H1 (cell line): ENCODE data around the gene CREBL2. TPM values are rescaled to one million over a fixed set of nuclear protein-coding genes. Genes with fewer than 3 reads are reported as not detected.

Experiments used
- CTCF ChIA-PET: fragments of 300-600 bp; sonication (Branson Sonifier 250); formaldehyde crosslinking; loops from one replicate; lab custom pipeline; 2021; ENCODE audit not compliant: partially characterized antibody; lab: Charles Lee
- POLR2A ChIA-PET: fragments of 300-600 bp; sonication (Branson Sonifier 250); formaldehyde crosslinking; loops from one replicate; lab custom pipeline; 2021; ENCODE audit warnings: inconsistent platforms; ENCODE audit not compliant: partially characterized antibody; lab: Charles Lee
- DNase-seq, 2 experiments: peaks; one replicate each; pipeline versions ENCODE4 v3.0.0 to v3.0.0-alpha.2; 2010 to 2022; ENCODE audit warnings: low spot score in 2 of 2, low read depth in 1 of 2, mixed read lengths in 1 of 2
- FAIRE-seq: peaks from 2 replicates; lab custom pipeline; 2011; peaks lifted over from hg19 to GRCh38; lab: Jason Lieb, UNC
- H2AFZ ChIP-seq: 2 replicates; pipeline ENCODE4 v1.8.1; 2012; ENCODE audit warnings: low read length, inconsistent platforms
- H2AK5ac ChIP-seq: 2 replicates; pipeline ENCODE4 v1.6.1; 2013; ENCODE audit warnings: low read depth, low read length
- H2BK120ac ChIP-seq: replicated peaks from 2 replicates; pipeline ENCODE3; 2013; ENCODE audit warnings: low read depth, low read length, inconsistent platforms
- H2BK12ac ChIP-seq: 2 replicates; pipeline ENCODE4 v1.6.1; 2013; ENCODE audit warnings: low read depth, low read length
- H2BK15ac ChIP-seq: 2 replicates; pipeline ENCODE4 v1.6.1; 2013; ENCODE audit warnings: low read length
- H2BK20ac ChIP-seq: 2 replicates; pipeline ENCODE4 v1.6.1; 2013; ENCODE audit warnings: low read length
- H2BK5ac ChIP-seq: 2 replicates; pipeline ENCODE4 v1.6.1; 2013; ENCODE audit warnings: low read depth, low read length
- H3K14ac ChIP-seq: 2 replicates; pipeline ENCODE4 v1.6.1; 2013; ENCODE audit warnings: inconsistent platforms; ENCODE audit not compliant: insufficient read length
- H3K18ac ChIP-seq: 2 replicates; pipeline ENCODE4 v1.6.1; 2013; ENCODE audit warnings: low read length; ENCODE audit errors: extremely low read depth
- H3K23ac ChIP-seq: 2 replicates; pipeline ENCODE4 v1.6.1; 2013; ENCODE audit warnings: inconsistent platforms; ENCODE audit not compliant: insufficient read length
- H3K23me2 ChIP-seq: 2 replicates; pipeline ENCODE4 v1.6.1; 2013; ENCODE audit warnings: low read depth, low read length
- H3K27ac ChIP-seq: 2 replicates; pipeline ENCODE4 v1.6.1; 2011; ENCODE audit warnings: low read depth, low read length, inconsistent platforms
- H3K27me3 ChIP-seq, 4 experiments: replicated peaks in 1 of 4; 1 replicate in 1 of 4; 2 replicates in 3 of 4; pipeline versions ENCODE4 v1.6.1 to v1.8.1; 2011 to 2013; ENCODE audit warnings: low read length in 3 of 4, mild to moderate bottlenecking in 3 of 4, inconsistent platforms in 2 of 4, mixed read lengths in 2 of 4, moderate library complexity in 1 of 4; ENCODE audit not compliant: control insufficient read depth in 3 of 4, insufficient read depth in 3 of 4; ENCODE audit errors: extremely low read depth in 1 of 4
- H3K36me3 ChIP-seq, 4 experiments: 2 replicates each; pipeline versions ENCODE4 v1.6.1 to v1.8.1; 2011 to 2013; ENCODE audit warnings: mild to moderate bottlenecking in 4 of 4, low read length in 3 of 4, moderate library complexity in 2 of 4, control low read depth in 1 of 4, inconsistent platforms in 1 of 4; ENCODE audit not compliant: insufficient read depth in 4 of 4, control insufficient read depth in 2 of 4
- H3K4ac ChIP-seq: replicated peaks from 2 replicates; pipeline ENCODE3; 2013; ENCODE audit warnings: low read length, low read depth, mixed read lengths, inconsistent platforms; ENCODE audit not compliant: insufficient read length
- H3K4me1 ChIP-seq, 4 experiments: replicated peaks in 1 of 4; 1 replicate in 1 of 4; 2 replicates in 3 of 4; pipeline versions ENCODE4 v1.6.1 to v1.8.1; 2011 to 2013; ENCODE audit warnings: low read length in 3 of 4, inconsistent platforms in 2 of 4, mixed read lengths in 1 of 4; ENCODE audit not compliant: insufficient read depth in 4 of 4, control insufficient read depth in 3 of 4
- H3K4me2 ChIP-seq, 2 experiments: 2 replicates each; pipeline versions ENCODE4 v1.6.1 to v1.8.1; 2011 to 2013; ENCODE audit warnings: low read depth in 2 of 2, low read length in 2 of 2, control low read depth in 1 of 2, inconsistent platforms in 1 of 2, mild to moderate bottlenecking in 1 of 2; ENCODE audit not compliant: insufficient read depth in 1 of 2
- H3K4me3 ChIP-seq, 4 experiments: fragments of 200-600, 300-600 bp in 1 of 4; sonication (generic), shearing (Covaris generic), sonication (Bioruptor Twin) in 1 of 4; 2 replicates each; pipeline versions ENCODE4 v1.5.1 to v1.8.1; 2011 to 2016; ENCODE audit warnings: low read length in 4 of 4, low read depth in 3 of 4, control low read depth in 2 of 4, inconsistent platforms in 2 of 4, mild to moderate bottlenecking in 2 of 4, mixed read lengths in 1 of 4, moderate library complexity in 1 of 4; ENCODE audit not compliant: insufficient read depth in 2 of 4; ENCODE audit errors: extremely low read depth in 1 of 4
- H3K56ac ChIP-seq: replicated peaks from 2 replicates; pipeline ENCODE3; 2013; ENCODE audit warnings: low read depth, mild to moderate bottlenecking, mixed read lengths, low read length, inconsistent platforms; ENCODE audit not compliant: insufficient read length
- H3K79me1 ChIP-seq: 2 replicates; pipeline ENCODE4 v1.6.1; 2013; ENCODE audit warnings: low read depth, low read length, control low read depth
- H3K79me2 ChIP-seq, 2 experiments: 2 replicates each; pipeline versions ENCODE4 v1.6.1 to v1.8.1; 2012 to 2013; ENCODE audit warnings: low read length in 2 of 2, mild to moderate bottlenecking in 2 of 2, inconsistent platforms in 1 of 2; ENCODE audit not compliant: insufficient read depth in 2 of 2, control insufficient read depth in 1 of 2
- H3K9ac ChIP-seq, 4 experiments: replicated peaks in 1 of 4; 1 replicate in 1 of 4; 2 replicates in 3 of 4; pipeline versions ENCODE4 v1.6.1 to v1.8.1; 2011 to 2013; ENCODE audit warnings: low read depth in 3 of 4, low read length in 3 of 4, control low read depth in 2 of 4, mild to moderate bottlenecking in 2 of 4, moderate library complexity in 2 of 4, inconsistent platforms in 1 of 4; ENCODE audit errors: extremely low read depth in 1 of 4
- H3K9me3 ChIP-seq, 2 experiments: 2 replicates each; pipeline versions ENCODE4 v1.6.1 to v1.8.1; 2012 to 2013; ENCODE audit warnings: mild to moderate bottlenecking in 2 of 2, moderate library complexity in 2 of 2, control low read depth in 1 of 2, inconsistent platforms in 1 of 2, low read depth in 1 of 2, low read length in 1 of 2, mixed read lengths in 1 of 2; ENCODE audit not compliant: insufficient read depth in 2 of 2
- H4K20me1 ChIP-seq, 2 experiments: replicated peaks in 1 of 2; 2 replicates each; pipeline versions ENCODE3 to v1.8.1; 2011 to 2013; ENCODE audit warnings: inconsistent platforms in 2 of 2, low read length in 2 of 2, mild to moderate bottlenecking in 1 of 2; ENCODE audit not compliant: insufficient read depth in 2 of 2, control insufficient read depth in 1 of 2
- H4K5ac ChIP-seq: 2 replicates; pipeline ENCODE4 v1.6.1; 2013; ENCODE audit warnings: low read length, low read depth, mixed read lengths, inconsistent platforms; ENCODE audit not compliant: insufficient read length
- H4K8ac ChIP-seq: 2 replicates; pipeline ENCODE4 v1.8.0; 2013; ENCODE audit warnings: mild to moderate bottlenecking, moderate library complexity, low read length, inconsistent platforms; ENCODE audit not compliant: insufficient read depth; ENCODE audit errors: extremely low read depth
- H4K91ac ChIP-seq: replicated peaks from 2 replicates; pipeline ENCODE3; 2013; ENCODE audit warnings: low read length, mixed read lengths, inconsistent platforms; ENCODE audit not compliant: insufficient read length
- KDM4A ChIP-seq: IDR thresholded peaks from one replicate; pipeline ENCODE4 v1.7.1; 2012; ENCODE audit warnings: low read depth, mild to moderate bottlenecking, moderate library complexity, low read length, inconsistent platforms; ENCODE audit not compliant: severe bottlenecking
- RAD21 ChIP-seq, 2 experiments: IDR thresholded peaks in 1 of 2; conservative IDR thresholded peaks in 1 of 2; 2 replicates each; pipeline ENCODE4 v1.6.1; 2011; ENCODE audit warnings: low read depth in 2 of 2, low read length in 2 of 2, improper control_type of control experiment in 1 of 2, inconsistent platforms in 1 of 2, mild to moderate bottlenecking in 1 of 2, moderate library complexity in 1 of 2
- WGBS, 2 experiments: shearing (Covaris generic) in 1 of 2; methylation state at CpG; one replicate each; pipeline versions ENCODE4 v1.1.6 to v1.1.7; 2013 to 2015; ENCODE audit warnings: low lambda C conversion rate in 2 of 2, mixed read lengths in 2 of 2, inconsistent platforms in 1 of 2, low coverage in 1 of 2, missing lambda C conversion rate in 1 of 2; ENCODE audit not compliant: insufficient replicate concordance in 2 of 2, insufficient coverage in 1 of 2, insufficient read length in 1 of 2; ENCODE audit errors: extremely low coverage in 1 of 2, missing lambda C conversion rate in 1 of 2; 5-methylcytosine and 5-hydroxymethylcytosine counted together
- polyA plus RNA-seq, 7 experiments: library from polyadenylated mRNA; depleted of rRNA in 3 of 7; stranded (reverse) in 5 of 7; unstranded in 2 of 7; fragments of >200 nt in 5 of 7; fragments of 200-250 nt in 2 of 7; gene quantifications; 1 replicate in 5 of 7; 2 replicates in 1 of 7; 4 replicates in 1 of 7; pipeline versions ENCODE4 v1.2.1 to v1.2.3, GENCODE V29; 2011 to 2013; ENCODE audit warnings: missing spikeins in 2 of 7, mixed read lengths in 2 of 7
- total RNA-seq: library from RNA; stranded (reverse); fragmentation: NEBNext Ultra II Directional; extraction: Animal tissue kit (Norgen Biotek cat#: 25700); gene quantifications from 2 replicates; pipeline ENCODE4 v1.2.1, GENCODE V29; 2021

CREBL2 gene
- total and polyA plus RNA-seq, 2 of the 8 experiments (the other 6 are each of a cell fraction or from before 2014, with no cell fraction given): 9.8 to 18.3 TPM

- no peak overlapping the region; a peak in 1 of 4 replicates for H3K4me2 ChIP-seq
- H3K23me2 ChIP-seq: no peaks in the 10 kb centered on the region
- no peak overlapping the region for H4K8ac ChIP-seq
- H3K79me1 ChIP-seq: no peaks in the 10 kb centered on the region
- no peaks in the 10 kb centered on the region for H3K9me3 ChIP-seq
- no peak overlapping the region for H4K91ac ChIP-seq
- H3K4me1 ChIP-seq: peaks cover 4 to 16% (median 12%) of the 10 kb centered on the region in 4 experiments; a peak in 6 of 7 replicates
- no peak overlapping the region for H2BK20ac ChIP-seq
- no peak overlapping the region for H2BK120ac ChIP-seq
- no peak overlapping the region for H3K27ac ChIP-seq
- H3K14ac ChIP-seq: no peak overlapping the region
- no peak overlapping the region for H2BK15ac ChIP-seq
- H2AK5ac ChIP-seq: no peak overlapping the region
- no peak for FAIRE-seq
- peaks cover 0 to 12% (median 2%) of the 10 kb centered on the region in 4 experiments; a peak in 4 of 8 replicates for H3K36me3 ChIP-seq
- no peak overlapping the region for H2AFZ ChIP-seq
- no peak overlapping the region for H3K23ac ChIP-seq
- no peak for DNase-seq
- H2BK5ac ChIP-seq: no peak overlapping the region
- no peak overlapping the region for H3K18ac ChIP-seq
- POLR2A ChIA-PET: interaction anchor here (0.6 to 1.3 kb wide), 5 partner anchors 9 to 73 kb away, joined by 3 to 4 read pairs (median 3); no protein-coding TSS in a partner anchor
- 0 out of 4 replicates have a peak, but pooled peaks of 1 of the 2 experiments have one; percentile 19 for TF ChIP-seq RAD21 (IDR thresholded peaks at IDR 0.05 in 1 of 2, conservative IDR thresholded peaks at IDR 0.05 in 1 of 2; ENCODE audit: low read depth in 2 of 2, low read length in 2 of 2)
- no peak for TF ChIP-seq KDM4A
- CTCF ChIA-PET: interaction anchor here (0.5 to 2.7 kb wide), 10 partner anchors 9 to 1535 kb away, joined by 3 to 11 read pairs (median 4); no protein-coding TSS in a partner anchor
- H3K56ac ChIP-seq: no peak overlapping the region
- H3K4me3 ChIP-seq: no peak overlapping the region
- WGBS, 2 experiments: 86% methylated on average over 13 of the region's 13 CpGs; no CpG with 5 or more reads in 1 of the 2 experiments
- no peaks in the 10 kb centered on the region for H3K27me3 ChIP-seq
- H2BK12ac ChIP-seq: no peak overlapping the region
- H4K5ac ChIP-seq: no peak overlapping the region
- no peaks in the 10 kb centered on the region for H4K20me1 ChIP-seq
- no peak overlapping the region for H3K9ac ChIP-seq
- peaks cover 0 to 10% of the 10 kb centered on the region in 2 experiments; a peak in 1 of 4 replicates for H3K79me2 ChIP-seq
- no peak overlapping the region for H3K4ac ChIP-seq
Observed at GRCh38 chr12:12665194-12665593, 53.5 kb downstream of the CREBL2 start.
